Activated CD4-positive, alpha-beta T cell treated with anti-CD3 and anti-CD28 coated beads for 24 hours (primary cell): ENCODE measurements around the gene KLF16.

Source experiments
- DNase-seq, 2 donors: peaks; one replicate each; pipeline ENCODE4 v3.0.0-alpha.2; 2020; ENCODE audit warnings: low read depth in 2 of 2

Gene KLF16

DNA sequence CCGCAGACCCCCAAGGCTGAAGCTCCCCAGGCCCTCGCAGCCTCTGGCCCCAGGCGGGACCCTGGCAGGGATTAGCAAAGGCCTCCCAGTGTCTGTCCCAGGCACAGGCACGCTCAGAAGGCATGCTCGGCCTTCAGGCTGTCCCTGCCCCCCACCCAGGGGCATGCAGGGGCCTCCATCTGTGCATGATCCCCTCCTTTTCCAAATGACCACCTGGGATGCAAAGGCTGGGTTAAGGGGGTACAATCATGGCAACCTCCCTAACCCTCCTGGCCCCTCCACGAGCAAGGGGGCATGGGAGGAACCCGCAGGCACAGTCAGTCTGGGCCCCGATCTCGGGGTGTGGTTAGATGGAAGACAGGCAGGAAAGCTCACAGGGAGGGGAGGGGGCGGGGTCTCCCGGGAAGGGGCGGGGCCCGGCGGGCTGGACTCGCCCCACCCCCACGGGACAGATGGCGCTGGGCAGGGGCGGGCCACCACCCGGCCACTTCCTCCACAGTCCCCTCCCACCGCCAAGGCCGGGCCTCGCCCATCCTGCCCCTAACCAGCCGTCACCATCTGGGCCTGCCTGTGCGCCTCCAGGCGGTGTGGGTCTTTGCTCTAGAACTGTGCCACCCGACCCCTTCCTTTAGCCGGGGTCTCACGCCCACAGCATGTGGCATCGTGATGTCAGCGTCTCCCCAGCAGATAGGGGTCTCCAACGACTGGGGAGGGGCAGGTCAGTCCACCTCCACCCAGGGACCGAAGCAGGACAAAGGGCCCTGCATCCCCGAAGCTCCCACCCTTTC lies 8.1 kb downstream of the KLF16 start:
- peak in 1 of 2 donors; percentile 80 for DNase-seq

DNA sequence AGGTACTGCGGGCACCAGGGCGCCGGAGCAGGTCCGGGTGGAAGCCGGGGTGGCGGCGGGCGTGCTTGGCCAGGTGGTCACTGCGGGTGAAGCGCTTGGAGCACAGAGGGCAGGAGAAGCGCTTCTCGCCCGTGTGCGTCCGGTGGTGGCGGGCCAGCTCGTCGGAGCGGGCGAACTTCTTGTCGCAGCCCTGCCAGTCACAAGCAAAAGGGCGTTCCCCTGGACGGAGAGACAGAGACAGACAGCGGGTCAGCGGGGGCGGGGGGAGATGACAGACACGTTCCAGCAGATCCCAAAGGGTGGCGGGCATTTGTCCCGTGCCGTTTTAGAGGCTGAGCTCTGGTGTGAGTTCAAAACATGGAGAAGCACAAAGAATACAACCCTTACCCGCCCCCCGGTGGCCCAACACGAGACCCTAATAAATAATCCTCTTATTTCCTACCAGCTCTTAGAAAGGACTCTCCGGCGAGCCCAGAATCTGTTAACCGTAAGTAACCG lies 8.8 kb downstream of the KLF16 start:
- DNase-seq, result no peak

DNA sequence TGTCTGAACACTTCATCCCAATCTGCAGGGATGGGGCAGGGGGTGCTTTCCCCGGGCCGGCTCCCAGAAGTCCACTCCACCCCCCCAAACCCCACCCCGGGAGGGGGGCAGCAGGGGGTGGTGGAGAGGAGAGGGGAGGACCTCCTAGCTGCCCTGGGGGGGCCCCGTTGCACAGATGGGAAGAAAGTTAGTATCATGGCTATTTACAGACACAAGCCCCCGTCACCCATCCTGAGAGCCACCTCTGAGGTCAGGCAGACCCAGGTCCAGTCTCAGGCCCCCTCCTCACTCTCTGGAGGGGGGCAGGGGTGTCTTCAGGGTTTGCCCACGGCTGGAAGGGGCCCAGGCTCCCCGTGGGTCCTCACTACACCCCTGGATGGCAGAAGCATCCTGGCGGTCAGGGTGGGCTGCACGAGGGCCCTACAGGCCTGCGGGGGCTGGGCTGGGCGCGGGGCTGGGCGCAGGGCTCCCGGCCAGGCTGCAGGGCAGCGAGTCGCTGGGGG lies 9.3 kb downstream of the KLF16 start:
- DNase-seq, result no peak

DNA sequence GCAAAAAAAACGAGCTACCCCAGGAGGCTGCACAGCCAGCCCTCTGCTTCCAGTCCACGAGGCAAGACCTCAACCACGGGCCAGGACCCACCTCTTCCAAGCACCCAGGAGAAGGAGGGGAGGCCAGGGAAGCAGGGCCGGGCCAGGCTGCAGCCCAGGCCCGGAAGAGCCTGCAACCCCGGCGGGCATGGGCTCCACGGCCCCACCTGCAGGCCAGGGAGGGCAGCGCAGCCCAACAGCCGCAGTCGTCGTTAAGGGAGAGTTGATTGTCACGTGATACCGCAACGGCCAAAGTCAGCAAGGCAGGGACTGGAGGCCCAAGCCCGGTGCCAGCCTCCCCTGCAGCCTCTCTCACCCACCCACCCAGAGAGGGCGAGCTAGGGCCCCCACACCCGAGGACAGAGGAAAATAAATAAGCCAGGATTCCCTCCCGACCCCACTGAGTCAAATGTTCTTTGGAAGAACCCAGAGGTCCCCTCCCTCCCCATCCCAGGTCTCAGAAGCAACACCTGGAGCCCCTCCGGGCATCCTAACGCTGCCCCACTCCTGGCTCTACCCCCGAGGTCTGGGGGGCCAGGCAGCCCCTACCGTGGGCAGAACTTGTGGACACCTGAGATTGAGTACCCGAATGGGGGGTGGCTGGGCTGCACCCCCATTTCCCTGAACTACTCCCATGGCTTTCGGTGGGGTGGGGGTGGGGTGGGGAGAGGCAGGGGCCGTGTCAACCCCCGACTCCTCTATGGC lies 9.9 kb downstream of the KLF16 start:
- DNase-seq, result peak; percentile 66 to 79

DNA sequence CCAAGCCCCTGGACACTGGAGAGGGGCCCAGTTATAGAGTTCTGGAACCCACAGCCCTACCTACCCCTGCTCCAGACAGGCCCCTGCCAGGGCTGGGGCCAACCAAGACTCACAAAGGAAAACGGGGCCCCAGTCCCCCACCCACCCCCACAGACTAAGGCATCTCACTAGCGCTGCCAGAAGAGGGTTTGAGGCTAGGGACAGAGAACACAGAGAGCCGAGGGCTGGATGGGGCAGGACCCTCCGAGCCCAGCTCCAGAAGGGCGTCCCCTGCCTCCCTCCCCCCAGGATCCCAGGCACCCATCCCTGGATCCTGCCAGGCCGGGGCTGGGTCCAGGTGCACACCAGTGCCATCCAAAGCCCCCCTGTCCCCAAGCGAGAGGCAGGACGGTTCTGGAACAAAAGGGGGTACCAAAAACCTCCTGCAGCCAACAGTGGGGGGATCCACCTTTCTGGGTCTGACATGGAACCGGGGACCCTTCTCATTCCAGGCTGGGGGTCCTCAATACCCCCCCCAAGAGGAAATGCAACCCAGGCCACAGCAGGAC lies 10.7 kb downstream of the KLF16 start:
- DNase-seq, result no peak

DNA sequence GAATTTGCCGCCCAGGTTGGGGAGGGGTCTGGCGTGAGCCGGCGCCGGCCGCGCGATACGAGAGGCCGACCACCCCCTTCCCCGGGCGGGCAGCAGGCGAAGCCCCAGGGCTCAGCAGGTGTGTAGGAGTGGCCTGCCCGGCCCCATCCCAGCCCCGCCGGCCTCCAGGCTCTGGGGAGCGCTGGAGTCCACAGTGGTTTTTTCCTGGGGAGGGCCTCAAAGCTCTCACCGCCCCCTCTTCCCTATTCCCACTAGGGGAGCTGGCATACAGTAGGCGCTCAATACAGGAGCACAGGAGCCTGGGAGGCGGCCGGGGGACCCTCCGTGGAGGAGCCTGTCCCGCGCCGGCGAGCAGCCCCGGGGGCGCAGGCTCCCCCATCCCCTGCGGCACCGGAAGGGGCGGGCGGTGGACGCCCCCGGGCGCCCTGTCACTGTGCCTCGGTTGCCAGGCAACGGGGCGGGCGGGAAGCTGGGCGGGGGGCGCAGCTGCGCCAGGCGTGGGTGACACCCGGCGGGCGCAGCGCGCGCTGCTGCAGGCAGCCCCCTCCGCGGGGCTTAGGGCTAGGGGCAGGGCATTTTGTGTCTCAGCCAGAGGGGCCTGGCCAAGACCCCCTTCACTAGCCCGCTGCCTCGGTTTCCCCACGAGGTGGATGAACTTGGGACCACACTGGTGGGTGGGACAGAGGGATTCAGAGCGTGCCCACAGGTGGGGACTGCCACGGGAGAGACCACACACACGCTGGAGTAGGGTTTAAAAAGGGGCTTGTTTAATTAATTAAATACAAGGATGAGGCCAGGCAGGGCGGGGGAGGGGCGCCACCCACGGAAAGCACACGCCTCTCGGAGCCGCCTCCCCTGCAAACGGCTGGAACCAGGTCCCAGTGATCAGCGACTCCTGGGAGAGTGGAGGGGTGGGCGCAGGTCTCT lies 11.5 kb downstream of the KLF16 start:
- peak in 1 of 2 donors; percentile 38 for DNase-seq

DNA sequence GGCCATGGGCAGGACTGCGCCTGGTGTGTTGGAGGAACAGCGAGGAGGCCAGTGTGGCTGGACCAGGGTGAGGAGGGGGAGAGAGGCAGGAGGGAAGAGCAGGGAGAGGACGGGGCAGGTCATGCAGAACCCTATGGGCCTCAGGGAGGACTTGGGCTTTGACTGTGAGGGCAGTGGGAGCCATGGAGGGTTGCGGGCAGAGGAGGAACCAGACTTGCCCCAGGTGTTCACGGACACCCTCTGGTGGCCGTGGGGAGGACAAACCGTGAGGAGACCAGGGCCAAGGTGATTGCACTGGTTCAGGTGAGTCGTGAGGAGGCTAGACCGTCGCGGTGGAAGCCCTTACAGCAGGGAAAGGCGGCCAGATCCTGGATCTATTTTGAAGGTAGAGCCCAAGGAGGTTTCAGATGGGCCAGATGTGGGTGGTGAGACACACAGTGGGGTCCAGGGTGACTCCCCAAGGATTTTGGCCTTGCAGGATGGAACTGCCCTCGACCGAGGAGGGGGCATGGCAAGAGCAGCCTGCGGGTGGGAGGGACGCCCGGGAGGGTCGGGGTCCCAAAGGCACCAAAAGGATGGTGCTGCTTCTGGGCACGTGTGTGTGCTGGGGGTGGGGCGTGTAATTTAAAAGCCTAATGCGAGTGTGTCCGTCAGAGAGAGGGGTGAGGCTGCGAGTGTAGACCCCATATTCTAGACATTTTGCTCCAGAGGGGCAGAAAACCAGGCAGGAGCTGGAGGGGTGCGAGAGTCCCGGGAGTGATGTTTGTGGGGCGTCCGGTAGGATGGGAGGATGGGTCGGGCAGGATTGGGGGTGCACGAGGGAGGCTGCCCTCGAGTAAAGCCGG lies 12.3 kb downstream of the KLF16 start:
- DNase-seq, result no peak

DNA sequence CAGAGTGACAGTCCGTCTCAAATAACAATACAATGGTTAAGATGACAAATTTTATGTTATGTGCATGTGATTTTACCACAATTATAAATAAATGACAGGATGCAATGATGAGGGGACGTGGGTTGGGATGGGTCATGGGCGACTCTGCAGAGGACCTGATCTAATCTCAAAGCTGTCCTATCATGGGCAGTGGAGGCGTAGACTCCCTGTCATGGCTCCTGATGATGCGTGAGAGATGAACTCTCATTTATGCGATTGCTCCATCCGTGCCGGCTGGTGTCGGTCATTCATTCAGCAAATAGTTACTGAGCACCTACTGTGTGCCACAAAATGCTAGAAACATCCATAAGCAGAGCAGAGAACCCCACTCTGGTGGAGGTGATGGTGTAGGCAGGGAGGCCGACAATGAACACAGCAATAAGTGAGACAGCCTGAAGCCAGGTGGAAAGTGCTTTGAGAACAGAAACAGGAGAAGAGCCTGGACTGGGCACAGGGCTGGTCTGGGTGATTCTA lies 13.4 kb downstream of the KLF16 start:
- no peak for DNase-seq

DNA sequence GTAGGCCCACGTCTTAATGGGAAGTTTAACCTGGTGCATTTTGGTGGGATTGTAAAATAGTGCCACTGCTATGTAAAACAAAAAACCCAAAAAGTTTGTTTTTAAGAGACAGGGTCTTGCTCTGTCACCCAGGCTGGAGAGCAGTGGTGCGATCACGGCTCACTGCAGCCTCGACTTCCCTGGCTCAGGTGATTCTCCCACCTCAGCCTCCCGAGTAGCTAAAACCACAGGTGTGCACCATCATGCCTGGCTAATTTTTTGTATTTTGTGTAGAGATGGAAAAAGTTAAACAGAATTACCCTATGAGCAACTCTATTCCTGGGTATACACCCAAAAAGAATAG lies 14.3 kb downstream of the KLF16 start:
- no peak for DNase-seq

DNA sequence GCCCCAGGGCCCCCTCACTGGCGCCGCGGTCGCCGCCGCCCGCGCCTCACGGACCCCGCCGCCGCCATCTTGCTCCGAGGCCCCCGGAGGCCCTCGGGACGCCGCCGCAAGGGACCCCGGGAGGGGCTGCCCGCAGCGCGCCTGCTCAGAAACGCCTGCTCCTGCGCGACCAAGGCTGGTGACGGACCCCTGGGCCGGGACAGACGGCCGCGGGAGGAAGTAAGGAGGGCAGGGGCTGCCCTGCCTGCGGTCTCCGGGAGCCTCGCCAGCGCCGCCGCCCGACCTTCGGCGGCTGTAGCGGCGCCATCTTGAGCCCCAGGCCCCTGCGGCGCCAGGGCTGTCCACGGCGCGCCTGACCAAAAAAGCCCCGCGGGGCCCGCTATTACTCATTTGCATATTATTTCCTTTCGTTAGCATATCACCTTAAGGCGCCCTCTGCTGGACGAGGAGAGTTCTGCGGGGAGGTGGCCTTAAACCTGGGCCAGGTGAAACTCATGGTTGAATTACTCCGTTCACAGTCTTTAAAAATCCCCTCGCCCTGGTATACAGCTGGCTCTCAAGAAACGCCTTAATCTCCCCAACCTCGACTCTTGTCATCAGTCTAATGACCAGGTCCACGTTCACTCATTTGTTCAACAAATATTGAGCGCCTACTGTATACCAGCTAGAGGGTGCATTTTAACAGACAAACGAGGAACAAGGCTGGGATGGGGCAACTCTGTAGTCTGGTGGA lies 14.8 kb downstream of the KLF16 start, which contains the start of gene REXO1:
Gene REXO1 (minus strand): TSS at position 85 of the 733 bp plus-strand sequence. CDS start 125 bp downstream, outside the sequence.
- peak; percentile 98 for DNase-seq

DNA sequence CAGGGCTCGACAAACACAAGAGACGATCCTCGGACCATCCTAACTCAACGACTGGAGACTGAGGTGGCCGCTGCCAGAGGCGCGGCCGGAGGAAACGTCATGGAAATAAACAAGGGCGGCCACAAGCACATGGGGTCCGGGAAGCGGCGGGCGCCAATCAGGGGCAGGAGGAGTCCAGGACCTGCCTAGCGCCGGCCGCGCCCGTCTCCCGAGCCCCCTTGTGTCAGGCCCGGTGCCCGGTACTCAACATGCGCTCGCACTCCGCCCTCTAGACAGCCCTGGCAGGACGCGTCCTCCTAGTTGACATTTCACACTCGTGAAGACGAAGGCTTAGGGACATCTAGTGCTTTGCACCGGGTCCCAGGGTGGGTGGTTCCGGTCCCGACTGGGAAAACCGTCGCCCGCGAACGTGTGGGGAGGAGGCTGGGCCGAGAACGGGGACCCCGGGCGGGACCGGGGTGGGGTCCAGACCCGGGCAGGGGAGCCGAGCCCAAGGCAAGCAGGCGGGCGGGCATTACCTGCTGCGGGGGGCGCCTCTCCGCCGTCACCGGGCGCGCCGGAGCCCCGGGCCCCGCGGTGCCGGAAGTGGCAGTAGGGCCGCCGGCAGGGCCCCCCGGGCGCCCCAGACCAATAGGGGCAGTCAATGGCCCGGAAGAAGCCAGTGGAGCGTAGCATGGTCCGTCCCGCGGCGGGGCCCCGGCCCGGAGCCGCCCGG lies 15.5 kb downstream of the KLF16 start:
- DNase-seq, result no peak

DNA sequence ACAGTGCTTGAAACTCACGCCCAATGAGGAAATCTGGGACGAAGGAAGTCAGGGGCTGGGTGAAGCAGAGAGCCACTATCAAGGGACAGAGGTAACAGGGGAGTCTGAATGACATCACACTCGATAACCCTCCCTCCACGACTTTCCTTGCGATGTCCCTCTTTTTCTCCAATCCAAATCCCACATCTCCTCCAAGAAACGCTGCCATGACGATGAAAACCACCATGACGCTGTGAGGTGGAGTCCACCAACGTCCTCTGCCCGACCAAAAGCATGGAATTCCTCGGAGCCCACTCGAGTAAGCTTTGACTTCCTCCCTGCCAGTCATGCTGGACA lies 16.1 kb downstream of the KLF16 start:
- DNase-seq, result no peak

DNA sequence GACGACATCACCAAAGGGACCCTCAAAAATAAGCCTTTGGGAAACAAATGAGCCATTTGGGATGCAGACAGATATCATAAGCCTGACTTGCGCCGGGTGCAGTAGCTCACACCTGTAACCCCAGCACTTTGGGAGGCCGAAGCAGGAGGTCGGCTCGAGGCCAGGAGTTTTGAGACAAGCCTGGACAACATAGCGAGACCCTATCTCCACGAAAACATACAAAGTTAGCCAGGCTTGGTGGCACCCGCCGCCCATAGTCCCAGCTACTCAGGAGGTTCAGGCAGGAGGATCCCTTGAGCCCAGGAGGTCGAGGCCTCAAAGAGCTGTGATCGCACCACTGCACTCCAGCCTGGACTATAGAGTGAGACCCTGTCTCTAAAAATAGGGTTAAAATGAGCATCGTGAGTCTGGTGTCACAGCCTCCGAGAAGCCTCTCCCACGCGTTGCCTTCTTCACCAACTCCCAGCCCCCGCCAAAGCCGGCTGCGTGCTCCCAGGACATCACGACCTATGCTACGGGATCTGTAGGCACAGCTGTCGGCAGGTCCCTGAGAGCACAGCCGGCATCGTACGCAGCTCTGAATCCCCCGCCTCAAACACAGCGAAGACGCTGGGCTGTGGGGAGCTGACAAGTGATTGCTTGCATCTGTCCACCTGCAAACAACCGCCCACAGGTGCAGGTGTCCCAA lies 16.7 kb downstream of the KLF16 start:
- DNase-seq, result no peak

DNA sequence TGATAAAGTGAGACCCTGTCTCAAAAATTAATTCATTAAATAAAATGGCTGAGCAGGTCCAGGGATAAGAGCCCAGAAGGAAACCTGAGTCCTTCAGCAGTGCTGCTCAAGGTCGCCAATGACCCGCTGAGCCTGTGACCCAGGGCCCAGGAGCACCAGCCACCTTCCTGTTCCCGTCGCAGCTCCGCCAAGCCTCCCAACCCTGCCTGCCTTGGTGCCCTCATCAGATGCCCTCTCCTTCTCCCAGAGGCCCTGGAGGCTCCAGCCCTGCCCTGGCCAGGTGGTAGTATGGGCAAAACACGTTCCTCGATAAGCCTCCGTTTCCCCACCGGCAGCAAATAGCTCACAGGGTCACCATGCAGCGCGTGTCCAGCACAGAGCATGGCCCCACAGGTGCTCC lies 17.7 kb downstream of the KLF16 start:
- DNase-seq, result no peak

DNA sequence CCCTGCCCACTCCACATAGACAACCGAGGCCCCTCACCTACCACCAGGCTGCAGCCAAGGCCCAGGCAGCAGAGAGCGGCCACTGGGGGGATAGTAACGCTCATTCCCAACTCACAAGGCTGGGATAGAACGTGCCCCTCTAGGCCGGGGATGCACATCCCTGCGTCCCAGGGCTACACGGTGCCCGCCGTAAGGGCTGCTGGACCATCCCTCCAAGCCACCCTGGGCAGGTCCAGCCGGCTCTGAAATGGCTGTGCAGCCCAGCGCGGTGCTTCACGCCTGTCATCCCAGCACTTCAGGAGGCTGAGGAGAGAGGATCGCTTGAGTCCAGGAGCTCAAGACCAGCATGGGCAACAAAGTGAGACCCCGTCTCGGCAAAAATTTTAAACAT lies 18.3 kb downstream of the KLF16 start:
- no peak for DNase-seq

DNA sequence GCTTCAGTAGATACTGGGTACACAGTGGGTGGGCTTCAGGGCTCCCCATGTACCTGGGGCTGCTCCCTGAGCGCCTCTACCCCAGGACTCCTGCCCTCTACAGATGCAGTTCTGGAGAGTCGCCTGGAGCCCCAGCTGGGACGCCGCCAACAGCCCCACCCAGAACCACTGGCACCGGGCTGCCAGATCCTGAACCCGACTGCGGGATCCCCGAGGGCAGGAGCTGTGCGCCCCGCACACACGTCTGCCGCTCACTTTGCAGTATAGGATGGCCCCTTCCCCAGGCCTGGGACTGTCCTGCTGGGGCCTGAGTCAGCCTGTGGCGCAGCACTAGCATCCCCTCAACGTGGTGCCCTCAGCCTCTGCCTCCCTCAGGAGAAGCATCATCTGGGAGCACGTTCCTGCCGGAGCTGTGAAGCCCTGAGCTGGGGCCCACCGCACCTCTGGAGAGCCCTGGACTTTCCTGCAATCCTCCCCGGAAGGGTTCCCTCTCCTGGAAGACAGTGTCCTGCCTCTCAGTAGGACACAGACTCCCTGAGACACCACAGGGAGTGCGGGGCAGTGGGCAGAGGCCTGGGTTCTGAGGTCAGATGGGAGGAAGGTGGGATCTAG lies 18.8 kb downstream of the KLF16 start:
- no peak for DNase-seq

DNA sequence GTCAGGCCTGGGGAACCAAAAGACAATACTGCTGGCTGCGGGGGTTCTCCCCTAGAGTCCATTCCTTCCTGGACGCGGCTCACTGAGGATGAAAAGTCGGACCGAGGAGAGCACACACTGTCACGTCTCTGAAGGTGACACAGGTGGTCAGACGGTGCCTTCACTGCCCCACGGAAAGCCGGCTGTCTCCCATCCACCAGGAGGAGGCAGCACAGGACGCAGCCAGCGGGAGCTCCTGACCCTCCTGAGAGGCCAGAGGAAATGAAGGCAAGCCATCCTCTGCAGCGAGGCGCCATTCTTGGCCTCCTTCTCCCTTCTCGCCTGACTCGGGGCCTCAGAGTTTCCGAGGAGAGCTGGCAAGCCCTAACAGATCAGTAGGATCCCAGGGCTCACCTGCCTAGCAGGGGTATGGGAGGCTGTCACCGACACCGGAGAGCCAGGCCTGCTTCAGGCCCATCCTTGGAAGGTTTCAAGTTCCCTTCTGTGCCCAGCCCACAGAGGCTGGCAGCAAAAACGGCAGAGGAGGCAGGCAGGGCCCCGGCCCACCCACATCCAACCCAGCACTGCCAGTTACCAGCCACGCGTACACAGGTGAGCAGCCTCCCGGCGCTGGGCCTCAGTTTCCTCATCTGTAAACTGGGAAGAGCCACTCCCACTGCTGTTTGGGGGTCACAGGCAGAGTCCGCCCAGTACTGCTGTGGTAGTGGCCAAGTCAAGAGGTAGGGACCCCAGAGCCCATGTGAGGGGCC lies 19.6 kb downstream of the KLF16 start:
- no peak for DNase-seq
